HepG2 (cell line): Measurements from ENCODE around the gene VRK3. TPM values are rescaled to one million over a fixed set of nuclear protein-coding genes. Genes with fewer than 3 reads are reported as not detected.

Experiments
- ATM ChIP-seq: fragments of 450-650 bp; IDR thresholded peaks from 2 replicates; pipeline ENCODE4 v1.7.1; 2017; ENCODE audit warnings: mild to moderate bottlenecking, borderline replicate concordance
- CENPT ChIP-seq: sonication (generic); formaldehyde crosslinking; IDR thresholded peaks from 2 replicates; pipeline ENCODE4 v1.8.0; 2022; ENCODE audit warnings: low read depth, mild to moderate bottlenecking, moderate library complexity, missing genetic modification reagents
- KDM2A ChIP-seq: sonication (generic); formaldehyde crosslinking; IDR thresholded peaks from 2 replicates; pipeline ENCODE4 v1.4.0; 2020; ENCODE audit warnings: low read depth, missing genetic modification reagents, borderline replicate concordance
- MLLT10 ChIP-seq: sonication (generic); formaldehyde crosslinking; IDR thresholded peaks from 2 replicates; pipeline ENCODE4 v1.4.0; 2020; ENCODE audit warnings: missing genetic modification reagents
- SAP130 ChIP-seq: IDR thresholded peaks from 2 replicates; pipeline ENCODE4 v1.6.1; 2016; ENCODE audit warnings: low read depth
- SCMH1 ChIP-seq: sonication (generic); formaldehyde crosslinking; IDR thresholded peaks from 2 replicates; pipeline ENCODE4 v1.9.0; 2021; ENCODE audit warnings: missing genetic modification reagents, mild to moderate bottlenecking, borderline replicate concordance
- TARDBP ChIP-seq: sonication (generic); formaldehyde crosslinking; IDR thresholded peaks from 2 replicates; pipeline ENCODE4 v1.8.0; 2022; ENCODE audit warnings: mild to moderate bottlenecking, missing genetic modification reagents
- TCF12 ChIP-seq, 2 experiments: fragments of 450-650 bp in 1 of 2; sonication (generic) in 1 of 2; formaldehyde crosslinking in 1 of 2; IDR thresholded peaks; 2 replicates each; pipeline versions ENCODE4 v1.6.1 to v1.8.0; 2017 to 2022; ENCODE audit warnings: antibody characterized with exemption in 1 of 2, mild to moderate bottlenecking in 1 of 2, missing genetic modification reagents in 1 of 2, moderate library complexity in 1 of 2
- TGIF2 ChIP-seq: IDR thresholded peaks from 2 replicates; pipeline ENCODE4 v1.6.1; 2016; ENCODE audit warnings: control low read depth, missing compliant biosample characterization
- ZEB1 ChIP-seq: IDR thresholded peaks from 2 replicates; pipeline ENCODE4 v1.6.1; 2012; ENCODE audit warnings: mild to moderate bottlenecking, low read depth, inconsistent platforms; ENCODE audit not compliant: insufficient replicate concordance
- ZNF124 ChIP-seq: sonication (generic); formaldehyde crosslinking; IDR thresholded peaks from 2 replicates; pipeline ENCODE4 v1.4.0; 2020; ENCODE audit warnings: missing genetic modification reagents
- ZNF253 ChIP-seq: sonication (generic); formaldehyde crosslinking; IDR thresholded peaks from 2 replicates; pipeline ENCODE4 v1.8.0; 2022; ENCODE audit warnings: mild to moderate bottlenecking, missing genetic modification reagents, borderline replicate concordance
- ZNF580 ChIP-seq: IDR thresholded peaks from 2 replicates; pipeline ENCODE4 v1.6.1; 2016; ENCODE audit warnings: low read depth, borderline replicate concordance
- ZNF609 ChIP-seq: sonication (generic); formaldehyde crosslinking; IDR thresholded peaks from 2 replicates; pipeline ENCODE4 v1.4.0; 2020; ENCODE audit warnings: mild to moderate bottlenecking, missing genetic modification reagents, borderline replicate concordance
- ZNF761 ChIP-seq: sonication (generic); formaldehyde crosslinking; conservative IDR thresholded peaks from 2 replicates; pipeline ENCODE4 v1.4.0; 2020; ENCODE audit warnings: mild to moderate bottlenecking, missing genetic modification reagents
- ZNF788 ChIP-seq: sonication (generic); formaldehyde crosslinking; IDR thresholded peaks from 2 replicates; pipeline ENCODE4 v1.5.0; 2020; ENCODE audit warnings: mild to moderate bottlenecking, missing genetic modification reagents, borderline replicate concordance
- polyA plus RNA-seq, 8 experiments: library from polyadenylated mRNA; depleted of rRNA in 3 of 8; stranded (reverse) in 7 of 8; unstranded in 1 of 8; fragments of >200 nt; fragmentation: Illumina TruSeq in 4 of 8; extraction: Trizol in 4 of 8; gene quantifications; 2 replicates each; pipeline versions ENCODE4 v1.2.1 to v1.2.3, GENCODE V29; 2011 to 2016; ENCODE audit warnings: low read depth in 4 of 8, missing spikeins in 1 of 8, mixed read lengths in 1 of 8; ENCODE audit not compliant: insufficient read depth in 1 of 8
- total RNA-seq, 5 experiments: library from RNA; depleted of rRNA; stranded (reverse); fragments of >200 nt; fragmentation: Illumina TruSeq; extraction: Trizol; gene quantifications; 2 replicates each; pipeline ENCODE4 v1.2.3, GENCODE V29; 2016; ENCODE audit warnings: low read depth in 1 of 5

Gene VRK3
- total and polyA plus RNA-seq, 2 of the 13 experiments (the other 11 are each of a cell fraction or from before 2014, with no cell fraction given) = 23.8 to 28.3 TPM

- no peak for TF ChIP-seq ZNF253
- TF ChIP-seq ATM = no peak
- 0 out of 2 replicates have a peak, but pooled peaks have one; percentile 26 for TF ChIP-seq ZNF580 (CRISPR knock-in tag)
- no peak for TF ChIP-seq ZNF609 (CRISPR knock-in tag)
- TF ChIP-seq SCMH1 (CRISPR knock-in tag) = no peak
- peak; percentile 77; the same call in 1 of the 2 replicates for TF ChIP-seq KDM2A
- peak; percentile 50; the same call in 1 of the 2 replicates for TF ChIP-seq TARDBP (CRISPR knock-in tag)
- TF ChIP-seq MLLT10 = no peak
- TF ChIP-seq SAP130 (CRISPR knock-in tag) = peak; percentile 36; the same call in 1 of the 2 replicates
- TF ChIP-seq TGIF2 (CRISPR knock-in tag) = no peak
- TF ChIP-seq TCF12 (IDR thresholded peaks at IDR 0.05) = no peak
- TF ChIP-seq TCF12 (CRISPR knock-in tag; IDR thresholded peaks at IDR 0.05) = no peak
- no peak for TF ChIP-seq ZNF124
- TF ChIP-seq CENPT = no peak
- 0 out of 2 replicates have a peak, but pooled peaks have one; percentile 23 for TF ChIP-seq ZNF788
- no peak for TF ChIP-seq ZEB1
- no peak for TF ChIP-seq ZNF761
These were observed 87.3 kb downstream of the VRK3 start (continued) for GRCh38 chr19:49937750-49938381.
